ENCODE results near the gene NAA30. TPM values are rescaled to one million over a fixed set of nuclear protein-coding genes. Genes with fewer than 3 reads are reported as not detected.

Gene NAA30
- total RNA-seq (2022; extraction: Qiagen RNA extraction), result 11.0 to 15.3 TPM (median 13.3 TPM) in 5 replicates

DNA sequence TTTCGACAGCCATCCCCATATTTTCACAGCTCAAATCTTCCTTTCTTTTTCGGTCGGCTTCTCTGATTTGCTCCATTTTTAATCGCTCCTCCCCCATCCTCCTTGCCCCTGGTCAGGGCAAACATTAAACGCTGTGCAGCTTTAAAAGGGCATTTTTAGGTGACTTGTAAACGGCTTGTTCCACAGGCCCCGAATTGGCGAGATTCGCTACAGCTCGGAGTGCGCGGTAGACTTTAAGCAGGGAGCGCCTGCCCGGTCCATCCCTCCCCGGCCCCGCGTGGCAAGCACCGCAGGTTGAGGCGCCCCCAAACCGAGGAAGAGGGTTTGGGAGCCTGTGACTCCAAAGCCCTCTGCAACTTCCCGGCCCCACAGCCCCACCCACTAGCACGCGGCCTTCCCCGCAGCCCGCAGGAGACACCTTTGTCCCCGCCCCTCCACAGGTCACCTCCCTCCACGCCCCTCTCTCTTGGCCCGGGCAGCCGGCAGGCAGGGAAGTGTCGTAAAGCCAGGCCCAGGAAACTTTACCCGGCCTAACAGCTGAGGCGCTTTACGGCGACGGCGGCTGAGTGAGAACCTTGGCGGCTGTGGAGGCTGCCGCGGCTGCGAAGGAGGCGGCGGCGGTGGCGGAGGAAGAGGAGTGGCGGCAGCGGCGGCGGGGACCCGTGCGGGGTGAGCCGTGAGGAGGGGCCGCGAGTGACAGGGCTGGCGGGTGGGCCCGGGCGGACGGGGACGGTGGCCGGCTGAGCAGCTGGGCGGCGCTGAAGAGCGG, at the start of gene NAA30:
Gene NAA30, plus strand, starts transcription at position 550 of the 769 bp plus-strand sequence. CDS start 372 bp downstream, outside the sequence.

Other genes with a start within 250 kb of the NAA30 start
- gene EXOC5, start 121.7 kb upstream of the NAA30 start, total RNA-seq (2022; extraction: Qiagen RNA extraction), result 28.5 to 42.8 TPM (median 38.7 TPM) in 5 replicates
- gene AP5M1, start 121.6 kb upstream of the NAA30 start, total RNA-seq (2022; extraction: Qiagen RNA extraction), result 16.3 to 23.2 TPM (median 20.1 TPM) in 5 replicates
- 1.5 to 2.3 TPM (median 2.0 TPM) in 5 replicates for gene CCDC198, start 103.3 kb downstream of the NAA30 start, total RNA-seq (2022; extraction: Qiagen RNA extraction)

Measured in A549 treated with Hydrocortisone at 1 μM for 4 hours (cell line).